ENCODE measurements around the gene TMBIM4. TPM values are rescaled to one million over a fixed set of nuclear protein-coding genes. Genes with fewer than 3 reads are reported as not detected.
A peak's percentile ranks its signal among the peaks of the same experiment; 100 is the strongest.

TMBIM4 gene
- total and polyA plus RNA-seq, 10 of the 15 experiments (the other 5 are each of a cell fraction or from before 2014, with no cell fraction given): 38.8 to 341 (median 82.8) TPM

GRCh38 chr12:66188584-66189485 is 19.0 kb upstream of the TMBIM4 start, which contains the start of gene IRAK3:
Gene IRAK3, plus strand, starts transcription at chr12:66189214. Its CDS starts 86 bp downstream, at chr12:66189300.
- intact Hi-C loops (cut with micrococcal nuclease; ENCODE audit: unreplicated experiment): no loop called here
- SMC1A ChIA-PET (ENCODE audit: uncharacterized antibody, unreplicated experiment): interaction anchor here (0.9 to 1.9 kb wide), 6 partner anchors 9 to 58 kb away, joined by 3 to 8 read pairs (median 3); partner anchors contain the start of gene LLPH
- peaks cover 0 to 5% of the 10 kb centered on the region in 2 experiments; a peak in 1 of 4 replicates for H3K27me3 ChIP-seq (replicated peaks in 1 of 2; ENCODE audit: control insufficient read depth in 2 of 2, insufficient read depth in 2 of 2, low read length in 1 of 2)
- no peaks in the 10 kb centered on the region; the same call in 2 of the 3 replicates for H3K9me3 ChIP-seq (replicated peaks; ENCODE audit: control insufficient read depth, insufficient read depth, low read length)
- H3K36me3 ChIP-seq (ENCODE audit: control insufficient read depth in 2 of 2, insufficient read depth in 2 of 2, low read length in 1 of 2): no peaks in the 10 kb centered on the region; a peak in 1 of 4 replicates
- no TSS peak for BruUV-seq (replicated peaks)
- POLR2A ChIA-PET: interaction anchor here (1.0 to 1.6 kb wide), 3 partner anchors 9 to 46 kb away, joined by 3 to 4 read pairs (median 3); no protein-coding TSS in a partner anchor
- peaks cover 8% of the 10 kb centered on the region for H3K79me2 ChIP-seq (ENCODE audit: control insufficient read depth, insufficient read depth, low read length)
- H3K27ac ChIP-seq (ENCODE audit: control insufficient read depth, insufficient read depth): peak within 1 kb of the TSS; percentile 56
- H3K9ac ChIP-seq (ENCODE audit: control insufficient read depth, insufficient read depth, low read length): peak within 1 kb of the TSS; percentile 75
- 31% methylated on average over 50 of the region's 82 CpGs for WGBS (ENCODE audit: insufficient coverage, insufficient replicate concordance, low lambda C conversion rate, missing lambda C conversion rate)
- peak within 1 kb of the TSS; percentile 77; the same call in 1 of the 2 replicates for H3K4me3 ChIP-seq
- CTCF ChIA-PET: interaction anchor here (0.9 to 1.1 kb wide), 2 partner anchors 20 to 47 kb away, joined by 3 to 4 read pairs; no protein-coding TSS in a partner anchor
- no peaks in the 10 kb centered on the region for H4K20me1 ChIP-seq (ENCODE audit: control insufficient read depth, insufficient read depth)
- ATAC-seq (peak; percentile 79), FAIRE-seq (no peak), DNase-seq (ENCODE audit: low read depth, low spot score) (no peak)
- RAD21 ChIA-PET (ENCODE audit: unreplicated experiment): interaction anchor here (1.6 kb wide), 1 partner anchor 19 kb away, joined by 5 read pairs; the partner anchor contains the start of gene TMBIM4
- H3K4me1 ChIP-seq (ENCODE audit: control insufficient read depth, insufficient read depth, low read length): peaks cover 9% of the 10 kb centered on the region
- peak within 1 kb of the TSS; percentile 93 for H2AFZ ChIP-seq (ENCODE audit: control insufficient read depth, low read depth, low read length)
- in situ Hi-C loops (cut with MboI): no loop called here
- H3K4me2 ChIP-seq (ENCODE audit: control insufficient read depth, insufficient read depth): peak within 1 kb of the TSS; percentile 90
- 0 out of 4 replicates have a peak, but pooled peaks of 1 of the 2 experiments have one; percentile 21 for TF ChIP-seq IKZF2 (IDR thresholded peaks at IDR 0.05)
- TF ChIP-seq POLR2A (IDR thresholded peaks at IDR 0.05; ENCODE audit: low read depth, low read length): peak; percentile 76
- no peak for TF ChIP-seq MYC (IDR thresholded peaks at IDR 0.05; ENCODE audit: insufficient read depth, insufficient read length, insufficient replicate concordance, low read length, severe bottlenecking)
- TF ChIP-seq POU2F2 (IDR thresholded peaks at IDR 0.05; ENCODE audit: borderline replicate concordance, low read depth, low read length): no peak
- no peak for TF ChIP-seq E4F1 (IDR thresholded peaks at IDR 0.05; ENCODE audit: borderline replicate concordance, partially characterized antibody)
- TF ChIP-seq TCF12 (IDR thresholded peaks at IDR 0.05; ENCODE audit: low read depth, low read length): no peak
- TF ChIP-seq CREM (IDR thresholded peaks at IDR 0.05; ENCODE audit: low read depth): 0 out of 2 replicates have a peak, but pooled peaks have one; percentile 36
- peak; percentile 66 for TF ChIP-seq USF2 (IDR thresholded peaks at IDR 0.05; ENCODE audit: borderline replicate concordance, low read depth, low read length)
- TF ChIP-seq ATF3 (IDR thresholded peaks at IDR 0.05; ENCODE audit: borderline replicate concordance, extremely low read depth, low read depth, low read length): peak; percentile 16; the same call in 1 of the 2 replicates
- peak; percentile 11 for TF ChIP-seq SP1 (IDR thresholded peaks at IDR 0.05; ENCODE audit: low read depth, low read length)
- TF ChIP-seq PAX5 (IDR thresholded peaks at IDR 0.05; ENCODE audit: borderline replicate concordance, low read depth, low read length): peak; percentile 27; the same call in 1 of the 2 replicates
- TF ChIP-seq POLR2AphosphoS5 (IDR thresholded peaks at IDR 0.05; ENCODE audit: low read length): peak; percentile 52; the same call in 1 of the 2 replicates
- TF ChIP-seq HDGF (IDR thresholded peaks at IDR 0.05): no peak
- 0 out of 2 replicates have a peak, but pooled peaks have one; percentile 73 for TF ChIP-seq LARP7 (IDR thresholded peaks at IDR 0.05)
- peak; percentile 36; the same call in 1 of the 2 replicates for TF ChIP-seq ZSCAN29 (IDR thresholded peaks at IDR 0.05)
- no peak for TF ChIP-seq RBBP5 (conservative IDR thresholded peaks at IDR 0.05)
- TF ChIP-seq POLR2AphosphoS2 (IDR thresholded peaks at IDR 0.05; ENCODE audit: low read depth, low read length): no peak
- no peak for TF ChIP-seq CHD1 (IDR thresholded peaks at IDR 0.05; ENCODE audit: low read depth, low read length)
- TF ChIP-seq EGR1 (IDR thresholded peaks at IDR 0.05; ENCODE audit: borderline replicate concordance in 1 of 2, low read depth in 2 of 2, low read length in 2 of 2): peak in 1 of 2 experiments; percentile 31; a peak in 1 of 3 replicates
- no peak for TF ChIP-seq ZNF217 (IDR thresholded peaks at IDR 0.05)
- peak; percentile 71 for TF ChIP-seq DPF2 (IDR thresholded peaks at IDR 0.05)

All from GM12878 (cell line).